ENCODE data around the gene ATP9A. TPM values are rescaled to one million over a fixed set of nuclear protein-coding genes. Genes with fewer than 3 reads are reported as not detected.

ATP9A gene
- total RNA-seq, 1 donor from 2014 or later = 37.6 TPM

GRCh38 chr20:51600016-51600420 is 168.2 kb downstream of the ATP9A start:
- Histone ChIP-seq H3K4me3 (ENCODE audit: low read depth, low read length) (no peak overlapping the region), H3K36me3 (ENCODE audit: control insufficient read depth, insufficient read depth, low read length) (peaks cover 1% of the 10 kb centered on the region), H3K27me3 (ENCODE audit: control insufficient read depth, insufficient read depth, low read length) (no peaks in the 10 kb centered on the region)
- no peak for TF ChIP-seq CTCF (IDR thresholded peaks at IDR 0.05; ENCODE audit: insufficient read depth, low read length, poor library complexity, severe bottlenecking)
- DNase-seq (ENCODE audit: low read depth) = no peak

DNA sequence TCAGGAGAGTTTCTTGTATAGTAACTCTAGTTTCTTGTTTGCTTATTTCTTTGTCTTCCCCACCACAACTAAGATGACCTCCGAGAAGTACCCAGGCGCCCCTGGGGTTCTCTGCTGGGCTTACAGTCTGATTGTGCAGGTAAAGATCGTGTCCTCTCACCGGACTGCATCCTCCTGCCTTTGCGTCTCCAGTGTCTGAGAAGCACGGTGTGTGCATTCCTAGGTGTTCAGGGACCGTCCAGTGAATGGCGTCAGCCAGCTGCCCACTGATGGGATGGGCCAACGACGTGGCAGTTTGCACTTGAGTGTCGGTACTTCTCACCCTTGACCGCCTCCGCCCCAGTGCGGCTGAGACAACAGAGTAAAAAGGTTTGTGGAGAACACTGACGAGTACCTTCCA is 169.6 kb downstream of the ATP9A start:
- Histone ChIP-seq H3K4me3 (ENCODE audit: low read depth, low read length) (no peak overlapping the region), H3K36me3 (ENCODE audit: control insufficient read depth, insufficient read depth, low read length) (peaks cover 1% of the 10 kb centered on the region), H3K27me3 (ENCODE audit: control insufficient read depth, insufficient read depth, low read length) (no peaks in the 10 kb centered on the region)
- DNase-seq (ENCODE audit: low read depth) = no peak
- no peak for TF ChIP-seq CTCF (IDR thresholded peaks at IDR 0.05; ENCODE audit: insufficient read depth, low read length, poor library complexity, severe bottlenecking)

DNA sequence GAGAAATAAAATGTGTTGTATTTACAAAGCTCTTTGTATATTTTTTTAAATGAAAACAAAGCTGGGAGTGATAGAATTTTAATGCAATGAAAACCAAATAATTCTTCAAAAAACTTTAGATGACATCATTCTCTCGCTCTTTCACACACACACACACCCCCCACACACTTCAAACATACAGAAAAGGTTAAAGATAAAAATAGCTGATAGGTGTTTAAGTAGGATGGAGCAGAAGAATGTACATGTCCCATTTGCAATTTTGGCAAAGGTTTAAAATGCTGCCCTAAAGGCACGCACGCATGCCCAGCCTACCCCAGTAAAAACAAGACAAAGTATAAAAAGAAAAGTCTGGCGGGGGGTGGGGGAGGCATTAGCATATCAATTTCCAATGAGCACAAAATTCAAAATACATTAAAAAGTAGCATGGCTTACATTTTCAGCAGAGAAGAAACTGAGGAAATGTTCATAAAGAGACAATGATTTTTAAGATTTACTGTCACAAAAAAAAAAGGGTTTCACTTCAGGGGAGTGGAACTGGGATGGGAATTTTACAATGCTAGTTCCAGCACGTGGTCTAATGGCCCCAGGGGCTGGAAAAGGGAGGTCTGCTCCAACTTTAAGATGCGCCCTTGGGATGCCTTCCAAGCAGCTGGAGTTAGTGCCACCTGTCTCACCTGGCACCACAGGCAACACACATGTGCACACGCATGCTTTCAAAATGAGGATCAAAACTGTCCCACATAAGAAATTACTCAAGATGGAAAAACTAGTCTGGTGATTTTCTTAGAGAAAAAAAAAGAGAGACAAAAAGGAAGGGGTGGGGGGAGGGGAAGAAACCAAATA is 170.6 kb downstream of the ATP9A start:
- Histone ChIP-seq H3K27me3 (ENCODE audit: control insufficient read depth, insufficient read depth, low read length) (no peaks in the 10 kb centered on the region), H3K4me3 (ENCODE audit: low read depth, low read length) (no peak overlapping the region), H3K36me3 (ENCODE audit: control insufficient read depth, insufficient read depth, low read length) (no peaks in the 10 kb centered on the region)
- no peak for DNase-seq (ENCODE audit: low read depth)
- no peak for TF ChIP-seq CTCF (IDR thresholded peaks at IDR 0.05; ENCODE audit: insufficient read depth, low read length, poor library complexity, severe bottlenecking)

- no peaks in the 10 kb centered on the region for H3K27me3 ChIP-seq (ENCODE audit: control insufficient read depth, insufficient read depth, low read length)
- H3K36me3 ChIP-seq (ENCODE audit: control insufficient read depth, insufficient read depth, low read length) = no peaks in the 10 kb centered on the region
- TF ChIP-seq CTCF (IDR thresholded peaks at IDR 0.05; ENCODE audit: insufficient read depth, low read length, poor library complexity, severe bottlenecking) = no peak
- H3K4me3 ChIP-seq (ENCODE audit: low read depth, low read length) = no peak overlapping the region
- no peak for DNase-seq (ENCODE audit: low read depth)
Observed at GRCh38 chr20:51596668-51597388, 171.4 kb downstream of the ATP9A start.

DNA sequence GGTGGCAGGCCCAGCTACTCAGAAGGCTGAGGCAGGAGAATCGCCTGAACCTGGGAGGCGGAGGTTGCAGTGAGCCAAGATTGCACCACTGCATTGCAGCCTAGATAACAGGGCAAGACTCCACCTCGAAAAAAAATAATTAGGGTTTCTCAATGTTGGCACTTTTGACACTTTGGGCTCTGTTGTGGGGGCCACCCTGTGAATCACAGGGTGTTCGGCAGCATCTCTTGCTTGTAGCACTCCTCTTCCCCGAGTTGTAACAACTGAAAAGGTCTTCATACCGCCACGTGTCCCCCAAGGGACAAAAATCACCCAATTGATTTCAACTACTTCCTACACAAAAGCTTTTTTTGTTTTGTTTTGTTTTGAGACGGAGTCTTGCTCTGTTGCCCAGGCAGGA is 172.4 kb downstream of the ATP9A start:
- H3K4me3 ChIP-seq (ENCODE audit: low read depth, low read length) = no peak overlapping the region
- no peaks in the 10 kb centered on the region for H3K36me3 ChIP-seq (ENCODE audit: control insufficient read depth, insufficient read depth, low read length)
- no peaks in the 10 kb centered on the region for H3K27me3 ChIP-seq (ENCODE audit: control insufficient read depth, insufficient read depth, low read length)
- no peak for DNase-seq (ENCODE audit: low read depth)
- TF ChIP-seq CTCF (IDR thresholded peaks at IDR 0.05; ENCODE audit: insufficient read depth, low read length, poor library complexity, severe bottlenecking) = no peak
